GM12878 (cell line): Measurements from ENCODE around the gene HMGXB4. TPM values are rescaled to one million over a fixed set of nuclear protein-coding genes. Genes with fewer than 3 reads are reported as not detected.

Source experiments
- ATAC-seq: fragments of 200-7000 bp; cut with Tn5 transposase; 3 replicates; pipeline ENCODE4 v1.9.1; 2020; ENCODE audit warnings: mild to moderate bottlenecking, moderate library complexity
- BruUV-seq: library from RNA; stranded (reverse); fragments of 400-500 nt; replicated peaks from 2 replicates; lab custom pipeline; 2021; lab: Mats Ljungman, UMichigan
- CTCF ChIA-PET: fragments of 300-600 bp; sonication (Branson Sonifier 250); formaldehyde crosslinking; extraction: SDS; loops from one replicate; lab custom pipeline; 2021; ENCODE audit warnings: inconsistent platforms; lab: Yijun Ruan, JAX
- POLR2A ChIA-PET: fragments of 350-600 bp; formaldehyde crosslinking; extraction: SDS; loops from one replicate; lab custom pipeline; 2021; ENCODE audit warnings: inconsistent platforms; lab: Charles Lee
- RAD21 ChIA-PET: fragments of 300-600 bp; sonication (Branson Sonifier 250); formaldehyde crosslinking; loops from one replicate; lab custom pipeline; 2023; ENCODE audit warnings: antibody characterized with exemption; ENCODE audit not compliant: unreplicated experiment; lab: Charles Lee
- SMC1A ChIA-PET: fragments of 300-600 bp; sonication (Branson Sonifier 250); formaldehyde crosslinking; loops from one replicate; lab custom pipeline; 2023; ENCODE audit not compliant: unreplicated experiment, uncharacterized antibody; lab: Charles Lee
- DNase-seq: peaks from one replicate; pipeline ENCODE4 v3.0.0-alpha.2; 2011; ENCODE audit warnings: low read depth, low spot score
- FAIRE-seq: peaks from 3 replicates; lab custom pipeline; 2011; peaks lifted over from hg19 to GRCh38; lab: Jason Lieb, UNC
- H2AFZ ChIP-seq: 2 replicates; pipeline ENCODE4 v1.6.0; 2011; ENCODE audit warnings: low read depth, low read length, control low read depth; ENCODE audit not compliant: control insufficient read depth
- H3K27ac ChIP-seq: 2 replicates; pipeline ENCODE4 v1.5.1; 2011; ENCODE audit warnings: control low read depth; ENCODE audit not compliant: control insufficient read depth, insufficient read depth
- H3K27me3 ChIP-seq, 2 experiments: replicated peaks in 1 of 2; 2 replicates each; pipeline versions ENCODE4 v1.6.0 to v1.6.1; 2011; ENCODE audit warnings: low read length in 1 of 2; ENCODE audit not compliant: control insufficient read depth in 2 of 2, insufficient read depth in 2 of 2
- H3K36me3 ChIP-seq, 2 experiments: 2 replicates each; pipeline ENCODE4 v1.5.1; 2011; ENCODE audit warnings: low read length in 1 of 2; ENCODE audit not compliant: control insufficient read depth in 2 of 2, insufficient read depth in 2 of 2
- H3K4me1 ChIP-seq: 2 replicates; pipeline ENCODE4 v1.6.1; 2011; ENCODE audit warnings: mild to moderate bottlenecking, low read length, moderate library complexity, mixed read lengths; ENCODE audit not compliant: control insufficient read depth, insufficient read depth
- H3K4me2 ChIP-seq: 2 replicates; pipeline ENCODE4 v1.6.0; 2011; ENCODE audit warnings: control low read depth; ENCODE audit not compliant: control insufficient read depth, insufficient read depth
- H3K4me3 ChIP-seq: fragments of 200-600 bp; sonication (generic); 2 replicates; pipeline ENCODE4 v1.5.1; 2016
- H3K79me2 ChIP-seq: 2 replicates; pipeline ENCODE4 v1.6.0; 2011; ENCODE audit warnings: low read length; ENCODE audit not compliant: control insufficient read depth, insufficient read depth
- H3K9ac ChIP-seq: 2 replicates; pipeline ENCODE4 v1.8.0; 2011; ENCODE audit warnings: low read length, control low read depth, mixed read lengths; ENCODE audit not compliant: control insufficient read depth, insufficient read depth
- H3K9me3 ChIP-seq: replicated peaks from 3 replicates; pipeline ENCODE4 v1.5.1; 2011; ENCODE audit warnings: mild to moderate bottlenecking, low read length; ENCODE audit not compliant: control insufficient read depth, insufficient read depth
- H4K20me1 ChIP-seq: 2 replicates; pipeline ENCODE4 v1.6.0; 2011; ENCODE audit not compliant: control insufficient read depth, insufficient read depth
- BCL3 ChIP-seq: IDR thresholded peaks from 2 replicates; pipeline ENCODE4 v1.6.1; 2011; ENCODE audit warnings: borderline replicate concordance, low read depth, mild to moderate bottlenecking, moderate library complexity, low read length; ENCODE audit not compliant: insufficient read depth, poor library complexity, severe bottlenecking
- BHLHE40 ChIP-seq, 2 experiments: fragments of 450-650 bp in 1 of 2; IDR thresholded peaks; 2 replicates each; pipeline ENCODE4 v1.6.1; 2011 to 2017; ENCODE audit warnings: low read depth in 2 of 2, borderline replicate concordance in 1 of 2, improper control_type of control experiment in 1 of 2, low read length in 1 of 2, mild to moderate bottlenecking in 1 of 2
- CBX5 ChIP-seq: sonication (generic); IDR thresholded peaks from 2 replicates; pipeline ENCODE4 v1.6.1; 2016; ENCODE audit warnings: low read depth, moderate library complexity, mild to moderate bottlenecking, inconsistent platforms
- JUND ChIP-seq: IDR thresholded peaks from 2 replicates; pipeline ENCODE4 v1.6.1; 2012; ENCODE audit warnings: low read depth, mild to moderate bottlenecking, low read length, improper control_type of control experiment, moderate library complexity
- MYB ChIP-seq: fragments of 150-350 bp; IDR thresholded peaks from 2 replicates; pipeline ENCODE4 v1.6.1; 2014; ENCODE audit warnings: mild to moderate bottlenecking, low read depth, low read length, borderline replicate concordance
- RBBP5 ChIP-seq: fragments of 200-600 bp; sonication (generic); conservative IDR thresholded peaks from 2 replicates; pipeline ENCODE4 v1.6.1; 2016
- RCOR1 ChIP-seq: conservative IDR thresholded peaks from 2 replicates; pipeline ENCODE4 v1.6.1; 2012; ENCODE audit warnings: low read depth, low read length, improper control_type of control experiment
- REST ChIP-seq: IDR thresholded peaks from 2 replicates; pipeline ENCODE4 v1.6.1; 2012; ENCODE audit warnings: mild to moderate bottlenecking, low read depth, low read length
- STAT1 ChIP-seq: fragments of 450-650 bp; conservative IDR thresholded peaks from 2 replicates; pipeline ENCODE4 v1.6.1; 2014; ENCODE audit warnings: antibody characterized with exemption, mild to moderate bottlenecking
- YY1 ChIP-seq: IDR thresholded peaks from 2 replicates; pipeline ENCODE4 v1.6.1; 2011; ENCODE audit warnings: low read depth, mild to moderate bottlenecking, low read length
- ZNF207 ChIP-seq: fragments of 450-650 bp; IDR thresholded peaks from 2 replicates; pipeline ENCODE4 v1.6.1; 2014; ENCODE audit warnings: antibody characterized with exemption, mild to moderate bottlenecking, borderline replicate concordance
- ZNF384 ChIP-seq: IDR thresholded peaks from 2 replicates; pipeline ENCODE4 v1.6.1; 2012; ENCODE audit warnings: low read depth, mild to moderate bottlenecking, low read length, improper control_type of control experiment, borderline replicate concordance
- WGBS: methylation state at CpG from one replicate; pipeline ENCODE4 v1.1.6; 2016; ENCODE audit warnings: low lambda C conversion rate; ENCODE audit not compliant: insufficient replicate concordance, insufficient coverage; ENCODE audit errors: missing lambda C conversion rate; 5-methylcytosine and 5-hydroxymethylcytosine counted together
- in situ Hi-C: fragments of 300-500 bp; cut with MboI; formaldehyde crosslinking; loops from 9 replicates; pipeline ENCODE4 v1.14.3; 2018; ENCODE audit warnings: mixed read lengths
- intact Hi-C: fragments of 100-400 bp; cut with micrococcal nuclease; formaldehyde crosslinking; loops from one replicate; pipeline ENCODE4 v1.14.2; 2022; ENCODE audit not compliant: unreplicated experiment
- polyA plus RNA-seq, 11 experiments: library from polyadenylated mRNA; depleted of rRNA in 4 of 11; unstranded in 6 of 11; stranded (reverse) in 5 of 11; fragments of >200 nt; fragmentation: Nextera tagmentation in 4 of 11; fragmentation: Illumina TruSeq in 1 of 11; extraction: Ambion mirVana in 4 of 11; extraction: Trizol in 1 of 11; gene quantifications; 1 replicate in 1 of 11; 2 replicates in 10 of 11; pipeline versions ENCODE4 v1.2.1 to v1.2.3, GENCODE V29; 2011 to 2016; ENCODE audit warnings: inconsistent platforms in 2 of 11, missing spikeins in 2 of 11, low read depth in 1 of 11
- total RNA-seq, 4 experiments: library from RNA; depleted of rRNA in 3 of 4; stranded (reverse); fragments of >200 nt in 3 of 4; fragmentation: Illumina TruSeq in 1 of 4; extraction: Trizol in 1 of 4; gene quantifications; 2 replicates each; pipeline versions ENCODE4 v1.2.1 to v1.2.3, GENCODE V29; 2013 to 2021

Gene HMGXB4
- total and polyA plus RNA-seq, 10 of the 15 experiments (the other 5 are each of a cell fraction or from before 2014, with no cell fraction given) = 15.5 to 44.5 (median 24.9) TPM

- Histone ChIP-seq H3K9me3 (no peaks in the 10 kb centered on the region), H4K20me1 (no peaks in the 10 kb centered on the region), H2AFZ (no peak overlapping the region), H3K27ac (no peak overlapping the region), H3K9ac (no peak overlapping the region), H3K4me1 (no peaks in the 10 kb centered on the region), H3K4me2 (no peak overlapping the region), H3K27me3 (no peaks in the 10 kb centered on the region), H3K36me3 (peaks cover 4 to 39% of the 10 kb centered on the region in 2 experiments), H3K79me2 (no peaks in the 10 kb centered on the region; the same call in none of the 2 replicates), H3K4me3 (no peak overlapping the region)
- no peak for TF ChIP-seq RCOR1
- TF ChIP-seq RBBP5 = no peak
- TF ChIP-seq YY1 = no peak
- RAD21 ChIA-PET = no interaction called here
- POLR2A ChIA-PET = no interaction called here
- WGBS = 98% methylated on average over 3 of the region's 3 CpGs
- in situ Hi-C loops = no loop called here
- ATAC-seq (no peak), FAIRE-seq (no peak), DNase-seq (no peak)
- intact Hi-C loops = no loop called here
- SMC1A ChIA-PET = no interaction called here
- CTCF ChIA-PET = no interaction called here
- no TSS peak for BruUV-seq
These were observed 12.3 kb downstream of the HMGXB4 start for GRCh38 chr22:35269630-35270029.

DNA sequence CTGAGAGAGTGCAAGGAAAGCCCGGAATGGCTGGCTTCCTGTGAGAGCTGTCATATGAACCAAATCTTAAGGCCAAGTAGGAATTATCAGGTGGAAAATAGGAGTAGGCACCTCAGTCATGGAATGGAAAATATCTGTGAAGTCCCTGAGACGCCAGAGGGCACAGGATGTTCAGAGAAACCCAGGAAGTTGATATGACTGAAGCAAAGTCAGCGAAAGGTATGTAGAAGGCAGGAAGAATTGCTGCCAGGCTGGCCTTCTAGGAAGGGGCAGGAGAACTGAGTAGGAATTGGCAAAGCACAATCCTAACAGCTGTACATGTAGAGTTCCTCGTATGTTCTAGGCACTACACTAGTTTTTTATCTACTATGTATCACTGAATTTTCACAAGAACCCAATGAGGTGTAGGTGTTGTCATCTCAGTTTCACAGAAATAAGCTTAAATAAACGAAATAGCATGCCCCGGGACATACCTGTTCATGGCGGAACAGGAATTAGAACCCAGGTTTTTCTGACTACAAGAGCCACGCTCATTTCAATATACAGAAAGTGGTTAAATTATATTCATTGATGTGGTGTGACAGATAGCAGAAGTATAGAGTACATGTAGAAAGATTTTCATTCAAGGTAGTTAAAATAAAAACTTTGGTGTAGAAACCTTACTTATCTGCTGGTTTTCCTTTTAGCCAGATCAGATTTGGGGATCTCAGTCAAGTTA is 17.0 kb downstream of the HMGXB4 start:
- ATAC-seq = no peak
- in situ Hi-C loops (no loop called here), intact Hi-C loops (no loop called here)
- ChIA-PET RAD21 (no interaction called here), CTCF (no interaction called here), POLR2A (no interaction called here), SMC1A (interaction anchor here (0.7 to 1.3 kb wide), 3 partner anchors 14 to 260 kb away, joined by 3 read pairs; no protein-coding TSS in a partner anchor)
- no TSS peak for BruUV-seq
- H3K9ac ChIP-seq = no peak overlapping the region
- DNase-seq = no peak
- H4K20me1 ChIP-seq = no peaks in the 10 kb centered on the region
- H3K27me3 ChIP-seq = no peaks in the 10 kb centered on the region
- H3K36me3 ChIP-seq = peaks cover 0 to 19% of the 10 kb centered on the region in 2 experiments; a peak in 3 of 4 replicates
- no peak overlapping the region for H2AFZ ChIP-seq
- no peak for FAIRE-seq
- H3K4me3 ChIP-seq = no peak overlapping the region
- H3K4me1 ChIP-seq = no peaks in the 10 kb centered on the region
- no peaks in the 10 kb centered on the region for H3K9me3 ChIP-seq
- 98% methylated on average over 8 of the region's 8 CpGs for WGBS
- no peaks in the 10 kb centered on the region; the same call in none of the 2 replicates for H3K79me2 ChIP-seq
- H3K27ac ChIP-seq = no peak overlapping the region
- no peak overlapping the region for H3K4me2 ChIP-seq
- TF ChIP-seq BHLHE40 (IDR thresholded peaks at IDR 0.05; ENCODE audit: borderline replicate concordance in 1 of 2, low read depth in 2 of 2, low read length in 1 of 2) (no peak), JUND (no peak), STAT1 (no peak), REST (no peak), ZNF207 (no peak), BCL3 (no peak), CBX5 (no peak), ZNF384 (no peak), MYB (no peak)
